HG03175 (cell line): ENCODE measurements around the gene ASMTL.
"Not testable (repeated sequence)": the region's sequence is repeated elsewhere in the genome, so short reads cannot be mapped to it uniquely, and the experiment has no call there.

Source experiments
- ATAC-seq: cut with Tn5 transposase; IDR thresholded peaks from one replicate; pipeline ENCODE4 v1.9.1; 2021; ENCODE audit warnings: mild to moderate bottlenecking, moderate library complexity; ENCODE audit not compliant: unreplicated experiment

ASMTL gene

GRCh38 chrX:1391707-1392375 is 60.9 kb downstream of the ASMTL start, which contains the start of gene SLC25A6:
Gene SLC25A6, minus strand, starts transcription at chrX:1392113. Its CDS starts 104 bp downstream, at chrX:1392009.
- ATAC-seq: peak; percentile 94

DNA sequence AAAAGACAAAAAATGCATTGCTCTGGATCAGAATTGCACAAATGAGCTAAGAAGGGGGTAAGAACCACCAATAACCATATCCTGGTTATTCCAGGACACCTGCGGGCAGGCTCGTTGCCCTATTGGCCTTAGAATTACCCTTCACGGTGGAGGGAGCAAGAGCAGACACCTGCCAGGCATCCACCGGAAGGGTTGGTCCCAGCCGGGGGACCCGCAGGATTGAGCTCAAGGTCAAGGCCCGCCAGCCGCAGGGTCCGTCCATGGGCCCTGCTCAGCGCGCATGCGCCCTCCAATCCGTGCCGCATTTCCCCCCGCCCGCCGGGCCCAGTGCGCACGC is 61.4 kb downstream of the ASMTL start:
- ATAC-seq: no peak

DNA sequence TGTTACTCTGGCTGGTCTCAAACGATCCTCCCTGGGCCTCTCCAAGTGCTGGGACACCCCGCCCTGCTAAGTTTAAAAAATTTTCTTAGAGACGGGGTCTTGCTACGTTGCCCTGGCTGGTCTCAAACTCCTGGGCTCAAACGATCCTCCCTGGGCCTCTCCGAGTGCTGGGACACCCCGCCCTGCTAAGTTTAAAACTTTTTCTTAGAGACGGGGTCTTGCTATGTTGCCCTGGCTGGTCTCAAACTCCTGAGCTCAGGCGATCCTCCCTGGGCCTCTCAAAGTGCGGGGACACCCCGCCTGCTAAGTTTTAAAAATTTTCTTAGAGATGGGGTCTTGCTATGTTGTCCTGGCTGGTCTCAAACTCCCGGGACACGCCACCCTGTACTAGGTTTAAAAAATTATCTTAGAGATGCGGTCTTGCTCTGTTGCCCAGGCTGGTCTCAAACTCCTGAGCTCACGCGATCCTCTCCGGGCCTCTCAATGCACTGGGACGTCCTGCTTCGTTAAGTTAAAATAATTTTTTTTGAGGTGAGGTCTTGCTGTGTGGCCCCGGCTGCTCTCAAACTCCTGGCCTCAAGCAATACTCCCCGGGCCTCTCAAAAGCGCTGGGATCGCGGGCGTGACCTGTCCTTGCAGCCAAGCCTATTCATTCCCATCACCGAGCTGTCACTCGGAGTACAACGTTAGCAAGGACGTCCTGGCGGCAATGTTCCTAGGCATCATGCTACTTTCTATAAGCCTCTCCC is 61.9 kb downstream of the ASMTL start:
- ATAC-seq: no peak

GRCh38 chrX:1389993-1390285 is 62.8 kb downstream of the ASMTL start:
- no peak for ATAC-seq

GRCh38 chrX:1389181-1389992 is 63.3 kb downstream of the ASMTL start:
- no peak for ATAC-seq

DNA sequence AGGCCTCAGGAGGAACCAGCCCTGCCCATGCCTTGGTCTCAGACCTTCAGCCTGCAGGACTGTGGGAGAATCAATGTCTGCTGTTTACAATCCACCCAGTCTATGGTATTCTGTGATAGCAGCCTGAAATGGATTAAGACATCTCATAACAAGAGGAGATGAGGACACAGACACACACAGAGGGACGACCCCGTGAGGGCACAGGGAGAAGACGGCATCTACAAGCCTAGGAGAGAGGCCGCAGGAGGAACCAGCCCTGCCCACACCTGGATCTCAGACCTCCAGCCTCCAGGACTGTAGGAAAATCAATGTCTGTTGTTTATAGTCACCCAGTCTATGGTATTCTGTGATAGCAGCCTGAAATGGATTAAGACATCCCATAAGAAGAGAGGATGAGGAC is 64.1 kb downstream of the ASMTL start:
- no peak for ATAC-seq

GRCh38 chrX:1387141-1387776 is 65.5 kb downstream of the ASMTL start:
- no peak for ATAC-seq

DNA sequence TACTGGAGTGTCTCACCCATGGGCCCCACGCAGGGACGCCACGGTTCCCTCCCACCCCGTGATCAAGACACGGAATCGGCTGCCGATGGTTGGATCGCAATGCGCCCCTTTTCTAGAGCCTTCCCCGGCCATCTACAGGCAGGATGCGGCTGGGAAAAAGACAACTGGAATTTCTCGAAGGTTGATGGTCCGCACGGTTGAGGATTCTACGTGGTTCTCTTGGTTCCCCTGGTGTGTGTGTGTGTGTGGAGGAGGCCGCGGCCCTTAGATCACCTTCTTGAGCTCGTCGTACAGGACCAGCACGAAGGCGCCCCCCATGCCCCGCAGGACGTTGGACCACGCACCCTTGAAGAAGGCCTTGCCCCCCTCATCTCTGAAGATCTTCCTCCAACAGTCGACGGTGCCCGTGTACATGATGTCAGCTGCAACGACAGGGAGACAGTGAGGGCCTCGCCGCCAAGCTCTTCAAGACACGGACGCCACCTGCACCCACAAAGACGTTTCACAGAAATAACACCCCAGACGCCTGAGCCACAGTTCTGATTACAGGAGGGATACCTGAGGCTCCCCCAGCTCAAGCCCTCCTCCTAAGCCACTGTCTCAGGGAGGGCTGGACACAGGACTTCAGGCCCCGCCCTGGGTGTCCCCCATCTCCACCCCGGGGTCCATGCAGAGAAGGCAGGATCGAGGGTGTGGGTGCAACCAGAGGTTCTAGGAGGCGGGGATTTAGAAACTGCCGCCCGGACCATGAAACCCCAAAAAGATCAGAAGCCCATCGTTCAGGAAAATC is 66.2 kb downstream of the ASMTL start:
- ATAC-seq: no peak

DNA sequence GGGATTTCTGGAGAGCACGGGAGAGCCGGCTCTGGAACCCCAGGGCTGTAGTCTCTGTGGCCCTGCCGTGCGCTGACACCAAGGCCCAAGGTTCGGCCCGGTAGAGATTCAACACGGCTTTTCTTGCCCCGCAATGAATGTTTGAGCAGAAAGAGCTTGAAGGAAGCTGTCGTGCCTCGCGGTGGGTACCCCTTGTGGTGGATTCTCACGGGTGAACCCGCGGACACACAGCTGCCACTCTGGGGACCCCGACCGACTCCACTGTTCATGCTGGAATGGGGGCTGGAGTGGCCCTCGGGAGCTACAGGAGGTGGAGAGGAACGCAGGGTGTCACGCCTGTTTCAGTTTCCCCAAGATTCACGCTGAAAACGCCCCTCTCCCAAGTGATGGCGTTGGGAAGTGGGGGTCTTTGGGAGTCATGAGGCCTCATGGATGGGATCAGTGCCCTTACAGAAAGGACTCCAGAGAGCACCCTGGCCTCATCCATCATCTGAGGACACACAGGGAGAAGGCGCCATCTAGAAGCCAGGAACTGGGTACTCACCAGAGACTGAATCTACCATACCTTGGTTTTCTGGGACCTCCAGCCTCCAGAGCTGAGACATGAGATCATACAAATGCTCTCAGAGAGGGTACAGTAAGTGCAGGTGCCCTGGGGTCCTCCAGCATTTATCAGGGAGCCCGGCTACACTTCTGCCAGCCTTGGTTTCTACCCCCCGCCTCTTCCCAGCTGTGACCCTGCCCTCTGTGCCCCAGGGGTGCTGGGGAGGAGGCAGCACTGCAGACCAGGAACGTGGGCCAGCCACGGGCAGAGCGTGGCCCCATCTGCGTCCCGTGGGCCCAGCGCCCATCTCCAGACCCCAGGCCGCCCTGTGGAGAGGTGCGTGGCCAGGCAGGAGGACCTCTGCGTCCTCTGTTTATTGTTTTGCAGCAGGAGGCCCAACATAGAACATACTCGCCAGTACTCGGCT is 67.2 kb downstream of the ASMTL start:
- ATAC-seq: no peak

- ATAC-seq: no peak
These were observed 68.0 kb downstream of the ASMTL start for GRCh38 chrX:1384658-1385252.

DNA sequence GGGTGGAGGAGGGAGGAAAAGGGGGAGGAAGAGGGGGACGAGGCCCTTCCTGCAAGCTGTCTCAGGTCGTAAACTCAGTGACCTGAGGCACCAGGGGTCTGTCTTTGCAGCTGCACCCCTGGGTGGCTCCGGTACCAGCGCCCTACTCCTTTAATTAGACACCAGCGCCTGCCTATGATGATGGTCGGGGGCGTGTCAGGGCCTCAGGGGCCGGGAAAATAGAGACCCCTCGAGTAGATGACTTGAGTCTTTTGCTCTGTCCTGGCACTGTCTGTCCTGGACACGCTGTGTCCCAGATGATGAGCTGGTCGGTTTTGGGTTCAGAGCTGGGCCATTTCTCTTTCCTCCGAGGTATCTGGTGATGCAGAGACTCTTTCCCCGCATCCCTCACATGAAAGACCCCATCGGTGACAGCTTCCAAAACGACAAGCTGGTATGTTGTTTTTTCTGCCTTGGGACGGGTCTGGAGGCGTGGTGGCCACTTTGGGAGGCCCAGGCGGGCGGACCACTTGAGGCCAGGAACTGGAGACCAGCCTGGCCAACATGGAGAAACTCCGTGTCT is 72.0 kb downstream of the ASMTL start:
- ATAC-seq: no peak

DNA sequence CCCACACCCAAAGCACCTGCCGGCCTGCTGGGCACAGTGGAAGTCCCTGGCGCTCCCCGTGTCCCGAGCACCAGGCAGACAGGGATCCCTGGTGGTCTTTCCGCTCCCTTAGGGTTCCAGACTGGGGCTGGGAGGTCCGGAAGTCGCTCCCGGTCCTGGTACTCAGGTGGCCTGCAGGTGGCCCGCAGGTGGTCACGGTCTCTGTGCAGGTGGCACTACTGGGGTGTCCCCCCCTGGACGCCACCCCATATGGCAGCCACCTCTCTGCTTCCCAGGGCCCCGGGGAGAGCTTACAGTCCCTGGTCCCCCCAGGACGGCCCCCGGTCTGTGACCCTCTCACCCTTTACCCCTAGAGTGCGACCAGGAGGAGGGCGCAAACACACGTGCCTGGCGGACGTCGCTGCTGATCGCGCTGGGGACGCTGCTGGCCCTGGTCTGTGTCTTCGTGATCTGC is 74.4 kb downstream of the ASMTL start:
- no peak for ATAC-seq

DNA sequence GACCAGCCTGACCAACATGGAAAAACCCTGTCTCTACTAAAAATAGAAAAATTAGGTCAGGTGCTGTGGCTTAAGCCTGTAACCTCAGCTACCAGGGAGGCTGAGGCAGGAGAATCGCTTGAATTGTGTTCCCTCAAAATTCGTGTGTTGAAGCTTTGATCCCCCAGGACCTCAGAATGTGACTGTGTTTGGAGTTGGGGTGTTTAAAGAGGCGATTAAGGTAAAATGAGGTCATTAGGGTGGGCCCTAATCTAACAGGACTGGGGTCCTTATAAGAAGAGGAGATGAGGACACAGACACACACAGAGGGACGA is 84.4 kb downstream of the ASMTL start:
- no peak for ATAC-seq

DNA sequence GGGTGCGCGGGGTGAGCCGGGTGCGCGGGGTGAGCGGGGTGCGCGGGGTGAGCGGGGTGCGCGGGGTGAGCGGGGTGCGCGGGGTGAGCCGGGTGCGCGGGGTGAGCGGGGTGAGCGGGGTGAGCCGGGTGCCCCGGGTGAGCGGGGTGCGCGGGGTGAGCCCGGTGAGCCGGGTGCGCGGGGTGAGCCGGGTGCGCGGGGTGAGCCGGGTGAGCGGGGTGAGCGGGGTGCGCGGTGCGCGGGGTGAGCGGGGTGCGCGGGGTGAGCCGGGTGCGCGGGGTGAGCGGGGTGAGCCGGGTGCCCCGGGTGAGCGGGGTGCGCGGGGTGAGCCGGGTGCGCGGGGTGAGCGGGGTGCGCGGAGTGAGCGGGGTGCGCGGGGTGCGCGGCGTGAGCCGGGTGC is 86.3 kb downstream of the ASMTL start:
- ATAC-seq: not testable (repeated sequence)

DNA sequence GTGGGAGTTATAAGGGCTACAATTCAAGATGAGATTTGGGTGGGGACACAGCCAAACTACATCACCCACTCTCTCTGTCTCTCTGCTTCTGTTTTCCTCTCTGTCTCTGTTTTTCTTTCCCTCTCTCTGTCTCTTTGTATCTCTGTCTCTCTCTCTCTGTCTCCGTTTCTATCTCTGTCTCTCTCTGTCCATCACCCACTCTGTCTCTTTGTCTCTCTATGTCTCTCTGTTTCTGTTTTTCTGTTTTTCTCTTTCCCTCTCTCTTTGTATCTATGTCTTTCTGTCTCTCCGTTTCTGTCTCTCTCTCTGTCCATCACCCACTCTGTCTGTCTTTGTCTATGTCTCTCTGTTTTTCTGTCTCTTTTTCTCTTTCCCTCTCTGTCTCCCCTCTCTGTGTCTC is 90.8 kb downstream of the ASMTL start:
- no peak for ATAC-seq

DNA sequence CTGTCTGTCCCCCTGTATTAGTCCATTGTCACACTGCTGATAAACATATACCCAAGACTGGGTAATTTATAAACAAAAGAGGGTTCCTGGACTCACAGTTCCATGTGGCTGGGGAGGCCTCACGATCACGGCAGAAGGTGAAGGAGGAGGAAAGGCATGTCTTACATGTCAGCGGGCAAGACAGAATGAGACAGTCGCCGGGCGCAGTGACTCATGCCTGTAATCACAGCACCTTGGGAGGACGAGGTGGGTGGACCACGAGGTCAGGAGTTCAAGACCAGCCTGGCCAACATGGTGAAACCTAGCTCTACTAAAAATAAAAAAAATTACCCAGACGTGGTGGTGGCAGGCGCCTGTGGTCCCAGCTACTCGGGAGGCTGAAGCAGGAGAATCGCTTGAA is 91.4 kb downstream of the ASMTL start:
- ATAC-seq: no peak

DNA sequence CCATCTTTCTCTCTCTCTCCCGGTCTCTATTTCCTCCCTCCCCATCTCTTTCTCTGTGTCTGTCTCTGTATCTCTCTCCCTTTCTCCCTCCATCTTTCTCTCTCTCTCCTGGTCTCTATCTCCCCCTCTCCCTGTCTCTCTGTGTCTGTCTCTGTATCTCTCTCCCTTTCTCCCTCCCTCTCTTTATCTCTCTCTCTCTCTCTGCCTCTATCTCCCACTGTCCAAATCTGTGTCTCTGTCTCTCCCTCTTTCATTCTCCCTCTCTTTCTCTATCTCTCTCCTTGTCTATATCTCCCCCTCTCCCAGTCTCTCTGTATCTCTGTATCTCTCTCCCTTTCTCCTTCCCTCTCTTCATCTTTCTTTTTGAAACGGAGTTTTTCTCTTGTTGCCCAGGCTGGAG is 92.5 kb downstream of the ASMTL start:
- no peak for ATAC-seq

DNA sequence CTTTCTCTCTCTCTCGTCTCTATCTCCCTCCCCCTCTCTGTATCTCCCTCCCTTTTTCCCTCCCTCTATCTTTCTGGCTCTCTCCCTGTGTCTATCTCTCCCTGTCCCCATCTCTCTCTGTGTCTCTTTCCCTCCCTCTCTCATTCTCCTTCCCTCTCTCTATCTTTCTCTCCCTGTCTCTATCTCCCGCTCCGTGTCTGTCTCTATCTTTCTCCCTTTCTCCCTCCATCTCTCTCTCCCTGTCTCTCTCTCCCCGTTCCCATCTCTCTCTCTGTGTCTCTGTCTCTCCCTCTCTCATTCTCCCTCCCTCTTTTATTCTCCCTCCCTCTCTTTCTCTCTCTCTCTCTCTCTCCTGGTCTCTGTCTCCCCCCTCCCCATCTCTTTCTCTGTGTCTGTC is 93.2 kb downstream of the ASMTL start:
- no peak for ATAC-seq
